ENCODE data around the gene ACTL8.

GRCh38 chr1:17842686-17843085 lies 87.6 kb downstream of the ACTL8 start:
- TF ChIP-seq TAF1 (IDR thresholded peaks at IDR 0.05; ENCODE audit: low read depth) (no peak), EGR1 (IDR thresholded peaks at IDR 0.05) (no peak), CREB1 (IDR thresholded peaks at IDR 0.05; ENCODE audit: low read depth) (no peak), TEAD4 (IDR thresholded peaks at IDR 0.05) (no peak), ZBTB7A (IDR thresholded peaks at IDR 0.05; ENCODE audit: low read depth) (no peak), CEBPB (IDR thresholded peaks at IDR 0.05) (no peak), MAX (IDR thresholded peaks at IDR 0.05) (no peak), FOXM1 (IDR thresholded peaks at IDR 0.05; ENCODE audit: borderline replicate concordance, low read depth) (no peak), RAD21 (IDR thresholded peaks at IDR 0.05; ENCODE audit: low read depth) (no peak), EP300 (IDR thresholded peaks at IDR 0.05; ENCODE audit: borderline replicate concordance) (no peak)

All from Ishikawa (cell line).